ENCODE data around the gene ZNF813. TPM values are rescaled to one million over a fixed set of nuclear protein-coding genes. Genes with fewer than 3 reads are reported as not detected.

Gene ZNF813
- total and polyA plus RNA-seq, 10 donors: 1.1 to 7.5 (median 4.4) TPM

DNA sequence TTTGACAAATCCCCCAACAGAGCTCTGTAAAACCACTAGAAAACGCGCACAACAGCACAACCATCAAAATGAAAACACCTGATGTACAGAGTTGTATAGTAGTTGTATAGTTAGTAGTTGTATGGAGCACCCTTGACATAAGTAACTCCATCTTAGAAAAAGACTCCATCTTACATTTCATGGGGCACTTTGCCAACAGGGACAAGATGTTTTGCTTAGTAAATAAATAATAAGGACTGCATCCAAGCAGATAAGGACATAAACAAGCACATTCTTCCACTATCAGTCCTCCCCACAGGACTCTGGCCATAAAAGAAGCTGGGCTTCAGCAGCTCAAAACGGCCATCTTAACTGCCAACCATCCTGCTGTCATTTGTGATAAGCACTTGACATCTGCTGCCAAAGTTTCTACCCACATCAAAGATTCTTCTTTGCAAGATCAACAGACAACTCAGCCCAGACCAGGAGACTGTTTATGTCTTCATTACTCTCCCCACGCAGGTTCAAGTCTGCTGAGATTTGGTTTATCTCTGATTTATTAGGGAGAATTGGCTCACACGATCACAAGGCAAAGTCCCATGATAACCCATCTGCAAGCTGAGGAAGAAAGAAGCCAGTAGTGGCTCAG is 49.7 kb downstream of the ZNF813 start:
- Histone ChIP-seq H3K27ac (no peak overlapping the region), H3K36me3 (no peaks in the 10 kb centered on the region), H3K4me1 (peaks cover 4 to 17% (median 14%) of the 10 kb centered on the region in 6 donors), H3K9me3 (peaks cover 0 to 39% (median 19%) of the 10 kb centered on the region in 8 donors), H3K4me3 (no peak overlapping the region), H3K27me3 (replicated peaks in 1 of 7) (no peaks in the 10 kb centered on the region)
- 68 to 78% (median 73%) methylated on average over 5 of the region's 5 CpGs for WGBS, 5 donors
- intact Hi-C loops (cut with DNase I; ENCODE audit: low total_unique reads): loop anchor here (10.0 kb wide), 1 partner anchor 92 kb away; no protein-coding TSS in a partner anchor
- DNase-seq: no peak
- TF ChIP-seq, protein P1, sequence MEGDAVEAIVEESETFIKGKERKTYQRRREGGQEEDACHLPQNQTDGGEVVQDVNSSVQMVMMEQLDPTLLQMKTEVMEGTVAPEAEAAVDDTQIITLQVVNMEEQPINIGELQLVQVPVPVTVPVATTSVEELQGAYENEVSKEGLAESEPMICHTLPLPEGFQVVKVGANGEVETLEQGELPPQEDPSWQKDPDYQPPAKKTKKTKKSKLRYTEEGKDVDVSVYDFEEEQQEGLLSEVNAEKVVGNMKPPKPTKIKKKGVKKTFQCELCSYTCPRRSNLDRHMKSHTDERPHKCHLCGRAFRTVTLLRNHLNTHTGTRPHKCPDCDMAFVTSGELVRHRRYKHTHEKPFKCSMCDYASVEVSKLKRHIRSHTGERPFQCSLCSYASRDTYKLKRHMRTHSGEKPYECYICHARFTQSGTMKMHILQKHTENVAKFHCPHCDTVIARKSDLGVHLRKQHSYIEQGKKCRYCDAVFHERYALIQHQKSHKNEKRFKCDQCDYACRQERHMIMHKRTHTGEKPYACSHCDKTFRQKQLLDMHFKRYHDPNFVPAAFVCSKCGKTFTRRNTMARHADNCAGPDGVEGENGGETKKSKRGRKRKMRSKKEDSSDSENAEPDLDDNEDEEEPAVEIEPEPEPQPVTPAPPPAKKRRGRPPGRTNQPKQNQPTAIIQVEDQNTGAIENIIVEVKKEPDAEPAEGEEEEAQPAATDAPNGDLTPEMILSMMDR (IDR thresholded peaks at IDR 0.05 in 8 of 11, conservative IDR thresholded peaks at IDR 0.05 in 3 of 11): no peak
- no peak for TF ChIP-seq POLR2A (IDR thresholded peaks at IDR 0.05)
- no peak for TF ChIP-seq POLR2AphosphoS5 (IDR thresholded peaks at IDR 0.05)

DNA sequence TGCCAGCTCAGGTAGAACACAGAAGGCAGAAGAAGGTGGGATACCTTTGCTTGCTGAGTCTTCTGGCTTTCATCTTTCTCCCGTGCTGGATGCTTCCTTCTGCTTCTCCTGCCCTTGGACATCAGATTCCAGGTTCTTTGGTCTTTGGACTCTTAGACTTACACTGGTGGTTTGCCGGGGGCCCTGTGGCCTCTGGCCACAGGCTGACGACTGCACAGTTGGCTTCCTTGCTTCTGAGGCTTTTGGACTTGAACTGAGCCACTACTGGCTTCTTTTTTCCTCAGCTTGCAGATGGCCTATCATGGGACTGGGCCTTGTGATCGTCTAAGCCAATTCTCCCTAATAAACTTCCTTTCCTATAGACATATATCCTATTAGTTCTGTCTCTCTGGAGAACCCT is 50.6 kb downstream of the ZNF813 start:
- Histone ChIP-seq H3K36me3 (no peaks in the 10 kb centered on the region), H3K9me3 (peaks cover 0 to 45% (median 19%) of the 10 kb centered on the region in 8 donors), H3K4me3 (no peak overlapping the region), H3K27ac (no peak overlapping the region), H3K4me1 (peaks cover 4 to 17% (median 14%) of the 10 kb centered on the region in 6 donors), H3K27me3 (replicated peaks in 1 of 7) (no peaks in the 10 kb centered on the region)
- TF ChIP-seq, protein P1 (IDR thresholded peaks at IDR 0.05 in 8 of 11, conservative IDR thresholded peaks at IDR 0.05 in 3 of 11): no peak
- intact Hi-C loops (cut with DNase I; ENCODE audit: low total_unique reads): loop anchor here (10.0 kb wide), 1 partner anchor 93 kb away; no protein-coding TSS in a partner anchor
- WGBS, 5 donors: 81 to 94% (median 88%) methylated on average over 4 of the region's 4 CpGs
- DNase-seq: no peak

DNA sequence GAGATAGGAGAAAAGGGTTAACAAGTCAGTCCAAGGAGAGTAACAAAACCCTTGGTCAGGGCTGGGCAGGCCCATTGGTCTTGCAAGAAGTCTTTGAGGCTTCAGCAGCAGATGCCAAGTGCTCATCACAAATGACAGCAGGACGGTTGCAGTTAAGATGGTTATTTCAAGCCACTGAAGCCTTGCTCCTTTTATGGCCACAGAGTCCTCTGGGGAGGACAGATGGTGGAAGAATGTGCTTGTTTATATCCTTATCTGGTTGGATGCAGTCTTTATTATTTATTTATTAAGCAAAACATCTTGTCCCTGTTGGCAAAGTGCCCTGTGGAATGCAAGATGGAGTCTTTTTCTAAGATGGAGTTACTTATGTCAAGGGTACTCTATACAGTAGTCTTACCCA is 51.2 kb downstream of the ZNF813 start:
- peaks cover 4 to 17% (median 14%) of the 10 kb centered on the region in 6 donors for H3K4me1 ChIP-seq
- intact Hi-C loops (cut with DNase I; ENCODE audit: low total_unique reads): loop anchor here (10.0 kb wide), 1 partner anchor 94 kb away; no protein-coding TSS in a partner anchor
- no peaks in the 10 kb centered on the region for H3K27me3 ChIP-seq (replicated peaks in 1 of 7)
- H3K9me3 ChIP-seq: peaks cover 0 to 50% (median 19%) of the 10 kb centered on the region in 8 donors
- no peaks in the 10 kb centered on the region for H3K36me3 ChIP-seq
- no peak overlapping the region for H3K4me3 ChIP-seq
- TF ChIP-seq, protein P1 (IDR thresholded peaks at IDR 0.05 in 8 of 11, conservative IDR thresholded peaks at IDR 0.05 in 3 of 11): no peak
- TF ChIP-seq POLR2A (IDR thresholded peaks at IDR 0.05) (no peak), POLR2AphosphoS5 (IDR thresholded peaks at IDR 0.05) (no peak)
- WGBS, 5 donors: 71 to 94% (median 80%) methylated on average over 1 of the region's 1 CpG
- DNase-seq: no peak
- H3K27ac ChIP-seq: no peak overlapping the region

DNA sequence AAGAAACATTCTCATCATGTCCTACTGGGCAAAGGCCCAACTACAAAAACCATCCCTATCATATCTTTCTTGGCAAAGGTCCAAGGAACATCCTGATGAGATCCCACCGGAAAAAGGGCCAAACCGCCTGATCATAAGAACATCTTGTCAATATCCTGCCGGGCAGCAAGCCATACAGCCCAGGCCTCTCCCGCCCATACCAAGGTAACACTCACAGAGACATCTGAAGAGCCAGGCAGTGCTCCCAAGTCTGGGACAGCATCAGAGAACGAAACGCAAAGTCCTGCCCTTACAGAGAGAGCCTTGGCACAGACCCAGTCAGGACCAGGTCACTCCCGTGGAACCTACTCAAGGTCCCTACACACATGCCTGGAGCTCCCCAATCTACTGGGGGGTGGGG is 51.9 kb downstream of the ZNF813 start:
- no peak overlapping the region for H3K4me3 ChIP-seq
- WGBS, 5 donors: 77 to 91% (median 90%) methylated on average over 7 of the region's 7 CpGs
- TF ChIP-seq POLR2AphosphoS5 (IDR thresholded peaks at IDR 0.05) (no peak), POLR2A (IDR thresholded peaks at IDR 0.05) (no peak)
- TF ChIP-seq, protein P1 (IDR thresholded peaks at IDR 0.05 in 8 of 11, conservative IDR thresholded peaks at IDR 0.05 in 3 of 11): no peak
- no peaks in the 10 kb centered on the region for H3K36me3 ChIP-seq
- intact Hi-C loops (cut with DNase I; ENCODE audit: low total_unique reads): loop anchor here (10.0 kb wide), 1 partner anchor 95 kb away; no protein-coding TSS in a partner anchor
- no peak overlapping the region for H3K27ac ChIP-seq
- peaks cover 0 to 54% (median 19%) of the 10 kb centered on the region in 8 donors for H3K9me3 ChIP-seq
- DNase-seq: no peak
- peaks cover 4 to 17% (median 14%) of the 10 kb centered on the region in 6 donors for H3K4me1 ChIP-seq
- no peaks in the 10 kb centered on the region for H3K27me3 ChIP-seq (replicated peaks in 1 of 7)

All from spleen (tissue), 11 donors.